Thyroid gland (tissue), 4 donors: Measurements from ENCODE around the gene SAMMSON.

ENCODE experiments used
- CTCF ChIP-seq, 6 experiments: fragments of 200-600 bp in 3 of 6; fragments of 450-650 bp in 3 of 6; sonication (generic) in 3 of 6; IDR thresholded peaks; one replicate each; pipeline ENCODE4 v1.5.1; 2016 to 2019; ENCODE audit warnings: antibody characterized with exemption in 6 of 6, mild to moderate bottlenecking in 2 of 6, inconsistent platforms in 1 of 6, moderate library complexity in 1 of 6
- POLR2A ChIP-seq, 2 donors: fragments of 450-650 bp; IDR thresholded peaks; one replicate each; pipeline ENCODE4 v1.6.1; 2017; ENCODE audit warnings: antibody characterized with exemption in 2 of 2, mild to moderate bottlenecking in 2 of 2, moderate library complexity in 1 of 2

DNA sequence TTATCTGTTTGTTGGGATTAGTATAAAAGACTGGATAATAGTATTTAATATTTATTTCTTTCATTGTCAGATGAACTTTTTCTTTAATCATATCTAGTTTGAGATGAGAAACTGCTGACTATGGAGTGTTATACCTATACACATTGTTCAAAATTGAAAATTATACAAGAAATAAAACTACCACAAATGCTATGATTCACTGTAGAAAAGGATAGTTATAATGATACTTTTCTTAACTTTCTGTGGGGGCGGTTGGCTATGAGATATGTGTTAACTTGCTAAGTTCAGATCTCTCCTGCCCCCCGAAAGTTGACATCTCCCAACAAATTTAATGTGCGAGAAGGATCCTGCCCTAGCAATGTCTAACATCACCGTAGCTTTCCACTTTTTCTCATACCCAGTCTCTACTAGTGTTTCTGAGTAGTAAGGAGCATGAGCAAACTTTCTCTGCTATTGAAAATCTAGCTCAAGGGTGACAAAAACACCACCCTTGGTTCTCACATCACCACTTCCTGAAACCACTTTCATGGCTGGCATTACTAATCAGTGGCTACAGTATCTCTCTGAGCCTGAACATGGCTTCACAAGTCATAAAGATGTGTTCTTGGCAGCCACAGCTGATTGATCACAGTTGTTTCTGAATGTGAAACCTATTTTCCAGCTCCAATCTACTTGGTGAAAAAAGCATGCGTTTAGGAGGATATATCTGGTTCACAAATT, 15.8 kb upstream of the SAMMSON start:
- TF ChIP-seq CTCF (IDR thresholded peaks at IDR 0.05) (no peak), POLR2A (IDR thresholded peaks at IDR 0.05) (no peak)
